GM13977 (cell line): ENCODE measurements around the gene REPS2.

Source experiments
- DNase-seq: peaks from one replicate; pipeline ENCODE4 v3.0.0; 2012; ENCODE audit warnings: low spot score
- CTCF ChIP-seq: IDR thresholded peaks from 2 replicates; pipeline ENCODE4 v1.5.1; 2012; ENCODE audit warnings: mild to moderate bottlenecking, control low read depth; ENCODE audit not compliant: insufficient read depth; ENCODE audit errors: extremely low read depth, missing control alignments
- in situ Hi-C: fragments of 300-500 bp; cut with MboI; formaldehyde crosslinking; loops from one replicate; pipeline ENCODE4 v1.12.0; 2022; ENCODE audit warnings: low sequenced_read_pairs, low pct_unique_long_range_greater_than_20kb, mixed read lengths, inconsistent platforms; ENCODE audit not compliant: unreplicated experiment

REPS2 gene

GRCh38 chrX:17154001-17154400 is 207.5 kb downstream of the REPS2 start:
- no peak for DNase-seq
- in situ Hi-C loops, result no loop called here
- no peak for TF ChIP-seq CTCF

GRCh38 chrX:17160975-17161374 is 214.5 kb downstream of the REPS2 start:
- no peak for DNase-seq
- in situ Hi-C loops, result no loop called here
- TF ChIP-seq CTCF, result no peak

DNA sequence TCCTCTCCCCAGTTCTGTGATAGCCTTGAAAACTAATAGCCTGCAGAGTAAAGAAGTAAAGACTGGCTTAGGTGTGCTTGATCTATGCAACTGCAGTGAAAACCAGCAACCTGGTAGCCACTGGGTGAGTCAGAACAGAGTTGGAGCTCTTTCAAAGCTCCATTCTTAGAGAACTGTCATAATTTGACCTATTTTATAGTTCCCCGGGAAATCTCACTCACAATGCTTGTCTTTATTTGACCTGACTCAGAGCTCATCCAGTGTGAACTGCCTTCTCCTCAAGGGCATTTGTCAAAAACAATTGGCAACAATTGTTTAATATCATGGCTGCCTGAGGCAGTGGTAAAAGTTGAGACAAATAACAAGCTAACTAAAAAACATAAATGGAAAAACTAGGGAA is 215.5 kb downstream of the REPS2 start:
- no peak for TF ChIP-seq CTCF
- in situ Hi-C loops, result no loop called here
- no peak for DNase-seq

- in situ Hi-C loops, result no loop called here
- DNase-seq, result no peak
- TF ChIP-seq CTCF, result no peak
Observed at GRCh38 chrX:17164079-17164478, 217.6 kb downstream of the REPS2 start.

- no peak for DNase-seq
- TF ChIP-seq CTCF, result no peak
- in situ Hi-C loops, result no loop called here
Observed at GRCh38 chrX:17164941-17165340, 218.5 kb downstream of the REPS2 start.

GRCh38 chrX:17167915-17168314 is 221.5 kb downstream of the REPS2 start:
- no peak for TF ChIP-seq CTCF
- in situ Hi-C loops, result no loop called here
- DNase-seq, result no peak

DNA sequence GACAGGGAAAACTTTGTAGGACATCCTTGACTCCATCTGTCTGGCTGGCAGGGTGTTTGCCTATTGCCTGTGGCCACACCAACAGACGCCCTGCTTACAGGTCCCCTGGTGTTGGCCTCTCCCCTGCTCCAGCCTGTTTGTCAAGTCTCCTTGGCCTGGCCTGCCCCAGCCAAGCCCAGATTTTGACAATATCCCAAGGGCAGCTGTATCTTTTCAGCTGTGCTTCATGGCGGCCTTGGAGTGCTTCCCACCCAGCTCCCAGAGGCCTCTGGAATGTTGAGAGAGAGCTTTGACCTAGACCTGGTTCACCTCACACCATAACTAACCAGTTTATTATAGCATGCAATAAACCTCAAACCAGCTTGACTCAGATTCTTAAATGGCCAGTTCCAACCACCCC is 224.5 kb downstream of the REPS2 start:
- no peak for TF ChIP-seq CTCF
- no peak for DNase-seq
- in situ Hi-C loops, result no loop called here
